ENCODE measurements around the gene MPC2. TPM values are rescaled to one million over a fixed set of nuclear protein-coding genes. Genes with fewer than 3 reads are reported as not detected.

The MPC2 gene
- total RNA-seq, 2 experiments from 2014 or later, result 42.5 to 60.4 TPM

DNA sequence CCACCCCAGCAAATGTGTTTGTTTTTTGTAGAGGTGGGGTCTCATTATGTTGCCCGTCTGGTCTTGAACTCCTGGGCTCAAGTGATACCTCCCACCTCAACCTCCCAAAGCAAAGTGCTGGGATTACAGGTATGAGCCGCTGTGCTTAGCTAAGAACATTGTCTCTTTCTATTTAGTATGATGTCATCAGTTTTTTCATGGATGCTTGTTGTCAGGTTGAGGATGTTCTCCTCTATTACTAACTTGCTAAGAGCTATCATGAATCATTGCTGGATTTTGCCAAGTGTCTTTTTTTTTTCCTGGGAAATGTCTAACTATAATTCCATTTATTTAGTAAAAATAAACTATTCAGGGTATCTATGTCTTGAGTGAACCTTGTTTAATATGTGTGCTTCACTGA is 19.0 kb upstream of the MPC2 start:
- Mint-ChIP-seq H3K27me3 (no peaks in the 10 kb centered on the region), H3K4me1 (peaks cover 23% of the 10 kb centered on the region), H3K4me3 (no peak overlapping the region), H3K9me3 (ENCODE audit: low read depth) (no peaks in the 10 kb centered on the region), H3K36me3 (ENCODE audit: low read depth) (peaks cover 37% of the 10 kb centered on the region), H3K27ac (no peak overlapping the region)
- ATAC-seq (no peak), DNase-seq (no peak)
- CTCF ChIA-PET, result interaction anchor here (0.8 kb wide), 1 partner anchor 9 kb away, joined by 3 read pairs; no protein-coding TSS in a partner anchor
- POLR2A ChIA-PET, result no interaction called here
- intact Hi-C loops (cut with DNase I, micrococcal nuclease), result no loop called here

DNA sequence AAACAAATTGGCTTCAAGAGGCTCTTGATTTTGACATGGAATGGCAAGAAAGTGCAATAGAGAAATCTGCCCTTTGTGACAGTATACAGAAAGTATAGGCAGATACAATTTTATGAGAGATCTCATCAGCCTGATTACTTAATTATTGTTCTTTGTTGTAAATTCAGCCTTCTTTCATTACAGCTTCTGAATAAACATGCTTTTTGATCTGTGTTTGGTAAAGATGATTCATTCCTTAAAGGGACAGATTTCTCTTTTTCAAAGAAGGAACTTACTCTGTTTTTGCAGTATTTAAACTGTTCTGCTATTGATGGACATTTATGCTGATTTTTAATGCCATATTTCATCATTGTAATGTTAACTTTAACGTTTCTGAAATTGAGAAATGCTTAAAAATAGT is 13.7 kb upstream of the MPC2 start:
- no peak overlapping the region for H3K4me3 Mint-ChIP-seq

DNA sequence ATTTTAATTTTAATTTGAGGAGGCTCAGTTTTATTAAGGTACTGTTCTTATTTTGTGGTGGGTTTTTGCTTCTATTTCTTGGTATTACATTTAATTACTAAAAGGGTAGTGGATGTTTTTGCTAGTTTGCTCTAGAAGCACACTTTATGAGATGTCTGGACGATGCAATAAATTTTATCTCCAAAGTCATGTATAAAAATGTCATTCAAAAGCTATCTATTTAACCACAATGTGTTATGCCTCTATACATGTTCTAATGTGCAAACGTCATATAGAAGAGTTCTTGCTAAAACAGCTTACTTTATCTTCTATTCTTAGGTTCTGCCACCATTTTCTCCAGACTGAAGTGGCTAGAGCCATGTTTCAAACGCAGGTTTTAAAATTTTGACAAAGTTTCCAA is 12.9 kb upstream of the MPC2 start:
- Mint-ChIP-seq H3K4me1 (peaks cover 32% of the 10 kb centered on the region), H3K27ac (no peak overlapping the region), H3K4me3 (no peak overlapping the region), H3K9me3 (ENCODE audit: low read depth) (no peaks in the 10 kb centered on the region), H3K36me3 (ENCODE audit: low read depth) (peaks cover 27% of the 10 kb centered on the region), H3K27me3 (no peaks in the 10 kb centered on the region)
- intact Hi-C loops (cut with DNase I, micrococcal nuclease), result loop anchor here in 1 of 2 experiments (2.0 kb wide), 1 partner anchor 19 kb away; no protein-coding TSS in a partner anchor
- CTCF ChIA-PET, result interaction anchor here (0.6 to 2.1 kb wide), 5 partner anchors 10 to 181 kb away, joined by 3 to 5 read pairs (median 3); no protein-coding TSS in a partner anchor
- ATAC-seq, result no peak
- POLR2A ChIA-PET, result no interaction called here
- no peak for DNase-seq

More for the DNA sequence above, 13.7 kb upstream of the MPC2 start:
- POLR2A ChIA-PET, result no interaction called here
- Mint-ChIP-seq H3K27ac (no peak overlapping the region), H3K27me3 (no peaks in the 10 kb centered on the region), H3K4me1 (peaks cover 27% of the 10 kb centered on the region), H3K9me3 (ENCODE audit: low read depth) (no peaks in the 10 kb centered on the region), H3K36me3 (ENCODE audit: low read depth) (peaks cover 34% of the 10 kb centered on the region)
- intact Hi-C loops (cut with DNase I, micrococcal nuclease), result no loop called here
- CTCF ChIA-PET, result interaction anchor here (2.1 kb wide), 1 partner anchor 10 kb away, joined by 5 read pairs; no protein-coding TSS in a partner anchor
- no peak for DNase-seq
- no peak for ATAC-seq

DNA sequence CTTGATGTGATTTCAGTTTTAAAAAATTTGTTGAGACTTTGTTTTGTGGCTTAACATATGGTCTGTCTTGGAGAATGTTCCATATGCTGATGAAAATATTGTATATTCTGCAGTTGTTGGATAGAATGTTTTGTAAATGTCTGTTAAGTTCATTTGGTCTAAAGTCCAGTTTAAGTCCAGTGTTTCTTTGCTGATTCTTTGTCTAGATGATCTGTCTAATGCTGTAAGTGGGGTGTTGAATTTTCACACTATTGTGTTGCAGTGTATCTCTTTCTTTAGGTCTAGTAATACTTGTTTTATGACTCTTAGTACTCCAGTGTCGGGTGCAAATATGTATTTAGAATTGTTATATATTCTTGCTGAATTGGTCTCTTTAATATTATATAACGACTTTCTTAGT is 10.9 kb upstream of the MPC2 start:
- intact Hi-C loops (cut with DNase I, micrococcal nuclease), result loop anchor here in 1 of 2 experiments (2.0 kb wide), 1 partner anchor 21 kb away; no protein-coding TSS in a partner anchor
- H3K36me3 Mint-ChIP-seq (ENCODE audit: low read depth), result peaks cover 16% of the 10 kb centered on the region
- H3K4me3 Mint-ChIP-seq, result no peak overlapping the region
- H3K27me3 Mint-ChIP-seq, result no peaks in the 10 kb centered on the region
- peaks cover 4% of the 10 kb centered on the region for H3K9me3 Mint-ChIP-seq (ENCODE audit: low read depth)
- H3K27ac Mint-ChIP-seq, result peak overlapping the region; percentile 22
- ATAC-seq (no peak), DNase-seq (no peak)
- H3K4me1 Mint-ChIP-seq, result peaks cover 36% of the 10 kb centered on the region
- ChIA-PET CTCF (no interaction called here), POLR2A (no interaction called here)

DNA sequence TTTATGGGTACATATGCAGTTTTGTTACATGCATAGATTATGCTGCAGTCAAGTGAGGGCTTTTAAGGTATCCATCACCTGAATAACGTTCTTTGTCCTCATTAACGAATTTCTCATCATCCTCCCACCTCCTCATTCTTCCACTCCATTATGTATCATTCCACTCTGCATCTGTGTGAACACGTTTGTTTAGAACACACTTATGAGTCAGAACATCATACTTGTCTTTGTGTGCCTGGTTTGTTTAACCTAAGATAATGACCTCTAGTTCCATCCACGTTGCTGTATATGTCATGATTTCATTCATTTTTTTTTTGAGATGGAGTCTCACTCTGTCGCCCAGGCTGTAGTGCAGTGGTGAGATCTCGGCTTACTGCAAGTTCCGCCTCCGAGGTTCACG is 6.7 kb upstream of the MPC2 start:
- no peak for ATAC-seq
- no peak for DNase-seq
- ChIA-PET POLR2A (no interaction called here), CTCF (no interaction called here)
- intact Hi-C loops (cut with DNase I, micrococcal nuclease), result no loop called here
- Mint-ChIP-seq H3K4me1 (peaks cover 31% of the 10 kb centered on the region), H3K4me3 (no peak overlapping the region), H3K9me3 (ENCODE audit: low read depth) (peaks cover 4% of the 10 kb centered on the region), H3K27me3 (no peaks in the 10 kb centered on the region), H3K36me3 (ENCODE audit: low read depth) (peaks cover 9% of the 10 kb centered on the region), H3K27ac (no peak overlapping the region)

DNA sequence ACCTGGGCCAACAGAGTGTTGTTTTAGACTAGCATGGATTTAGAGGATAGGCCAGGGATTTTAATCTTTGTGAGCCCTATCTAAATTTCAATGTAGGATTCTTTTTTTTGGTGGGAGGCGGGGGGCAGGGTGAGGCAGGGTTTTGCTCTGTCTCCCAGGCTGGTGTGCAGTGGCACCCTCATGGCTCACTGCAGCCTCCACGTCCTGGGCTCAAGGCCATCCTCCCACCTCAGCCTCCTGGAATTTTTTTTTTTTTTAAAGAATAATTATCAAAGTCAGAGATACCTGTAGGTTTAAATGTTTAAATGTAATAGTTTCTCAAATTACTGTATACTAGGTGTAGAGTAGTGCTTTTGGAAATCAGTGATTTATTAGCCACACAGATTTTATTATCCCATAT is 3.4 kb upstream of the MPC2 start:
- no peak for DNase-seq
- Mint-ChIP-seq H3K27me3 (no peaks in the 10 kb centered on the region), H3K27ac (no peak overlapping the region), H3K4me3 (no peak overlapping the region), H3K9me3 (ENCODE audit: low read depth) (peaks cover 4% of the 10 kb centered on the region), H3K4me1 (peaks cover 19% of the 10 kb centered on the region), H3K36me3 (ENCODE audit: low read depth) (peaks cover 6% of the 10 kb centered on the region)
- CTCF ChIA-PET, result interaction anchor here (1.0 to 1.6 kb wide), 2 partner anchors 144 to 387 kb away, joined by 3 read pairs; partner anchors contain the start of gene CREG1
- POLR2A ChIA-PET, result no interaction called here
- no peak for ATAC-seq
- intact Hi-C loops (cut with DNase I, micrococcal nuclease), result no loop called here

DNA sequence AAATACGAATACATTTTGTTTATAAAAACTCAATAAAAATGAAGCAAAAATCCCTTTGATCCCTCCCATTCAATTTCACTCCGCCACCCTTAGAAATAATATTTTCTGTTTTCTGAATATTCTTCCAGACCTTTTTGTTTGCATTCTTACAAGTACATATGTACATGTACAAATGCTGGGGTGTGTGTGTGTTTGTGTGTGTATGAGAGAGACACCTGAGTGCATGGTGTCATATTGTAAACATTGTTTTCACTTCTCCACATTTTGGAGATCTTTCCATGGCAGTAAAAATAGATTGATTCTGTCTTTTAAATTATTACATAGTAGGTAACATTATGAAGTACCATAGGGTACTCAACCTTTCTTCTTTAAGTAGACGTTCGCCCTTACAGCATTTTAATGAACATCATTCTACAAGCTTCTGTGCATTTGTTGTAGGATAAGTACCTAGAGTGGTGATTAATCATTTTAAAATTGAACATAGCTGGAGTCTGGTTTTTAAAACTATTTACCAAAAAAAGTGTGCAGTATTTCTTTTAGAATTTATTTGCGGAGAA is 1.3 kb upstream of the MPC2 start:
- H3K4me1 Mint-ChIP-seq, result peaks cover 29% of the 10 kb centered on the region
- DNase-seq (no peak), ATAC-seq (no peak)
- H3K27ac Mint-ChIP-seq, result peak overlapping the region; percentile 48
- no peaks in the 10 kb centered on the region for H3K36me3 Mint-ChIP-seq (ENCODE audit: low read depth)
- intact Hi-C loops (cut with DNase I, micrococcal nuclease), result loop anchor here (5.0 to 10.0 kb wide), 7 partner anchors 136 to 1103 kb away; partner anchors contain the start of genes POGK (in 1 of the 2), RCSD1 (in 1 of the 2) and TIPRL (in 1 of the 2)
- ChIA-PET POLR2A (no interaction called here), CTCF (interaction anchor here (0.9 to 1.3 kb wide), 3 partner anchors 144 to 405 kb away, joined by 3 to 4 read pairs (median 4); no protein-coding TSS in a partner anchor)
- peak overlapping the region; percentile 89 for H3K4me3 Mint-ChIP-seq
- H3K9me3 Mint-ChIP-seq (ENCODE audit: low read depth), result no peaks in the 10 kb centered on the region
- no peaks in the 10 kb centered on the region for H3K27me3 Mint-ChIP-seq

DNA sequence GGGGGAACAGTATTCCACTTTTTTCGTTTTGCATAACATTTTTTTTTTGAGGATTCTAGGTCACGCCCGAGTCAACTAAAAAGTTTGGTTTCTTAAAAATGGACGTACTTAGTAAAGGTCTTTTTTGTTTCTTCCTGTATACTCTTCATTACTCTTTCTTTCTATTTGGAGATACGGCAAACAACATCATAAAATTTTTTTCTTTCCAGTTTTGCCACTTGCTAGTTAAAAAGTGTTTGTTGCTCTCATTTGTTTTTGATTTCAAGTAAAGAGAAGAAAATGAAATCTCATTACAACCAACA is 788 bp upstream of the MPC2 start:
- ATAC-seq (no peak), DNase-seq (no peak)
- Mint-ChIP-seq H3K27ac (peak overlapping the region; percentile 95), H3K9me3 (ENCODE audit: low read depth) (no peaks in the 10 kb centered on the region), H3K36me3 (ENCODE audit: low read depth) (no peaks in the 10 kb centered on the region), H3K4me1 (peaks cover 33% of the 10 kb centered on the region), H3K27me3 (no peaks in the 10 kb centered on the region), H3K4me3 (peak overlapping the region; percentile 89)
- POLR2A ChIA-PET, result no interaction called here
- CTCF ChIA-PET, result interaction anchor here (0.6 to 1.3 kb wide), 4 partner anchors 9 to 404 kb away, joined by 3 to 4 read pairs (median 3); no protein-coding TSS in a partner anchor
- intact Hi-C loops (cut with DNase I, micrococcal nuclease), result loop anchor here (1.0 to 10.0 kb wide), 10 partner anchors 135 to 1103 kb away; partner anchors contain the start of genes RCSD1 (in 2 of the 2), POGK (in 1 of the 2), TADA1 (in 1 of the 2) and TIPRL (in 1 of the 2)

DNA sequence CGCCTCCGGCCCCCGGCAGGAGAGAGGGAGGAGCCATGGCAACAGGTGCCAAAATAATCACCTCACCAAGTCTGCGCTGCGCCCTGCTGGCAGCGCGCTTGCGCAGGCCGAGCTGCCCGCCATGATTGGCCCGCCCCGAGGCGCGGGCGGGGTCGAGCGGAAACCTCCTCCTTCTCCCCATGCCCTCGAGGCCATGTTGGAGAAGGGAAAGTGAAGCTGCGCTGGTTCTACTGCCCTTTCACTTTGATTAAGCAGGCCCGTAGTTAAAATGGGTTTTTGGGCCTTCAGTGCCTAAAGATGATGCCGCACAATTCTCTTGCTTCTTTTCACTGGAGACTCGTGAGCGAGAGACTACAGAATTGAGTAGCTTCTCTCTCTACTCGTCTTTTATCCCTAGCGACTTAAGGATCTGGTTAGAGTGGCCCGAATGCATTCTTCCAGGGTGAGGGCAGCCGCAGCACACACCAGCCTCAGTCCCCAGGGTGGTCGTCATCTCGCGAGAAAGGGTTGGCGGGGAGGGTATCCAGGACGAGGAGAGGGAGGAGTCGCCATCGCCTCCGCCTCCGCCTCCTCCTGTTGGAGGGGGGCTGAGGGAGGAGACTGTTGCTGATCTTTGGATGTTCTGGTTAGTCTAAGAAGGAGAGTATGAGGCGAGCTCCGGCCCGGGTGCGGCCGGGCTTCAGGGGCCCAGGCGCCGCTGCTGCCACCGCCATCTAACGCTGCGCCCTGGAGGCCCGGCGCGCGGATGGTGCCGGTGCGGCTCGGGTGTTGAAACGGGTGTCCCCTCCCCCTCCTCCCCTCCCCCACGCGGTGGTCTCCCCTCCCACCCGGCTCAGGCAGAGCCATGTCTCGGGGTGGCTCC is 573 bp downstream of the MPC2 start, which contains the start of gene DCAF6:
TSS of gene DCAF6 (plus strand) at position 616 of the 862 bp plus-strand sequence. CDS start at position 845, 229 bp downstream.
- ATAC-seq, result peak; percentile 84
- intact Hi-C loops (cut with DNase I, micrococcal nuclease), result loop anchor here (1.0 to 10.0 kb wide), 15 partner anchors 133 to 1431 kb away; partner anchors contain the start of genes NME7 (in 1 of the 2), POGK (in 1 of the 2), POU2F1 (in 1 of the 2) and RCSD1 (in 1 of the 2)
- peak within 1 kb of the TSS; percentile 89 for H3K4me3 Mint-ChIP-seq
- no peaks in the 10 kb centered on the region for H3K9me3 Mint-ChIP-seq (ENCODE audit: low read depth)
- POLR2A ChIA-PET, result interaction anchor here (0.5 to 1.4 kb wide), 6 partner anchors 22 to 343 kb away, joined by 3 to 5 read pairs (median 4); no protein-coding TSS in a partner anchor
- CTCF ChIA-PET, result interaction anchor here (0.6 to 3.0 kb wide), 8 partner anchors 7 to 381 kb away, joined by 3 to 9 read pairs (median 4); no protein-coding TSS in a partner anchor
- peaks cover 34% of the 10 kb centered on the region for H3K4me1 Mint-ChIP-seq
- H3K27ac Mint-ChIP-seq, result peak within 1 kb of the TSS; percentile 97
- no peaks in the 10 kb centered on the region for H3K27me3 Mint-ChIP-seq
- peak; percentile 97 for DNase-seq
- no peaks in the 10 kb centered on the region for H3K36me3 Mint-ChIP-seq (ENCODE audit: low read depth)

DNA sequence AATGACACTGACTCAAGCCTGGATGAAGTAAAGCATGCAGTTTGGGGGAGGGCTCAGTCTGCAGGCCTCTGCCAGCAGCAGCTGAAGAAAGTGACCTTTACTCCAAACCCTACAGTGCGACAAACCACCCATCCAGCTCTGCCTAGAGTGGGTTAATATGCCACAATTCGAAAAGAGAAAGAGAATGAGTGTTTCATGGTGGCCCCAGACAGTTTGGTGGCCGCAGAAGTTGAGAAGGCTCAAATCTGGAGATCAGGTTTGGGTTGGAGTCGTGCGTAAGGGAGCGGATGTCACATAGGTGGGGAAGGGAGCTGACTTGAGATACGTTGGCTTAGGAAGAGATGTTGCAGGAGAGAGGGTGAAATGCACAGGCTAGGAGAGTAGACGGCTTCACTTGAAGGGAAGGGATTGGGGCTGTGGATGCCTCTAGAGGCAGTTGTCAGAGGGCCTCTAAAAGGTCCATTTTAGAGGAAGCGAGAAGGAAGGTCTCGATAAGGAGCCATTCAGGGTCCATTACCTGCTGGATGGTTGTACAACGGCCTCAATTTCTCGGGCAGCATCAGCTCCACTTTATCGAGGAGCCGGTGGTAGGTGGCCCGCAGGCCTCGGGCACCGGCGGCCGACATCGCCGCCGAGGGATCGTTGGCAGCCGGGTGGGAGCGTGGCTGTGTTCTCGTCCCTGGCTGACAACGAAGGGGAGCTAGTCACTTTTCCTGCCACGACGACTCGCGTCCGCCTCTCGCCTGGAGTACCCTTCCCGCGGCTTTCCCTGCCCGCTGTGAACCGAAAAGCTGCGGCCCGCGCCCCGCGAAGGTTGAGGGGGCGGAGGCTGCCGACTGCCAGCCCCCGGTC is 1.4 kb downstream of the MPC2 start:
- H3K27ac Mint-ChIP-seq, result peak overlapping the region; percentile 97

More for the DNA sequence above, 1.4 kb downstream of the MPC2 start:
- no peaks in the 10 kb centered on the region for H3K36me3 Mint-ChIP-seq (ENCODE audit: low read depth)
- H3K27me3 Mint-ChIP-seq, result no peaks in the 10 kb centered on the region
- H3K4me3 Mint-ChIP-seq, result peak overlapping the region; percentile 89
- peak; percentile 62 for DNase-seq
- CTCF ChIA-PET, result interaction anchor here (0.6 to 3.0 kb wide), 6 partner anchors 19 to 380 kb away, joined by 3 to 9 read pairs (median 4); no protein-coding TSS in a partner anchor
- no peaks in the 10 kb centered on the region for H3K9me3 Mint-ChIP-seq (ENCODE audit: low read depth)
- intact Hi-C loops (cut with DNase I, micrococcal nuclease), result loop anchor here (1.0 to 10.0 kb wide), 15 partner anchors 132 to 1432 kb away; partner anchors contain the start of genes NME7 (in 1 of the 2), POGK (in 1 of the 2), POU2F1 (in 1 of the 2) and RCSD1 (in 1 of the 2)
- peaks cover 32% of the 10 kb centered on the region for H3K4me1 Mint-ChIP-seq
- peak; percentile 17 for ATAC-seq
- POLR2A ChIA-PET, result interaction anchor here (0.6 to 1.0 kb wide), 4 partner anchors 21 to 1531 kb away, joined by 3 to 5 read pairs (median 4); no protein-coding TSS in a partner anchor
